GOT3 (cell line): ENCODE data around the gene NXN.

ENCODE experiments used
- DNase-seq: peaks from one replicate; lab custom pipeline; 2025; ENCODE audit warnings: mixed read lengths; lab: John Stamatoyannopoulos, UW

Gene NXN

DNA sequence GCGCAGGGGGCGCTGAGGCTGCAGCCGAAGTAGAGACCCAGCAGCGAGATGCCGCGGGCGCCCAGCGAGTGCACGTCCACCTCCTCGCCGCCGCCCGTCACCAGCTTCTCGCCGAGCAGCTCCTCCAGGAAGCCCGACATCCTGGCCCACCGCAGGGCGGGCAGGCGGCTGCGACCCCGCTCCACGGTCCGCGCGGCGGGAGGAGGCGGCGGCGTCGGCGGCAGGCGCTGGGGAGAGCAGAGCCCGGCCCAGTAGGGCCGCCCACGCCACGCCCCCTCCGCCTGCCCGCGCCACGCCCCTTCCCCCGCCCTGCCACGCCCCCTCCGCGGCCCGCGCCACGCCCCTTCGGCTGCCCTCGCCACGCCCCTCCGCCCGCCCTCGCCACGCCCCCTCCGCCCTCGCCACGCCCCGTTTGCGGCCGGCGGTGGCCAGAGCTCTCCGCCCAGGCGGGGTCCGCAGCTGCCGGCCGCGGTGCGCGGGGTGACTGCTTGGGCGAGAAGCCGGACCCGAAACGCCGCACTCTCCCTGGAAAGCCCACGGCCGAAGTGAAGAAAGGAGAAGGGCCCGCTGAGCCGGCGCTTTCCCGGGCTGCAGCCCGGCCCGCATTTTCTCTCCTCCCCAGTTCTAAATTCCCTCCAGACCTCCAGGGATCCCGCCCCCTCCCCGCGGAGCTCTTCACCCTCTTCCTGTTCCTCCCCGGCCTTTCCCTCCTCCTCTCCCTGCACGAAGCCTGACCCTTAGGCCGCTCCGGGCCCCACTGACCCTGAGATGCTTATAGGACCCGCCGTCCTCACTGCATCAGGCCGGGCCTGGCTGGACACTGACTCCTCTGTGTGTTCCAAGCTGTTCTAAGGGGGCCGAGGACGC is at the start of gene NXN:
Gene NXN, minus strand, starts transcription at position 238 of the 867 bp plus-strand sequence.
- peak; percentile 79 for DNase-seq

DNA sequence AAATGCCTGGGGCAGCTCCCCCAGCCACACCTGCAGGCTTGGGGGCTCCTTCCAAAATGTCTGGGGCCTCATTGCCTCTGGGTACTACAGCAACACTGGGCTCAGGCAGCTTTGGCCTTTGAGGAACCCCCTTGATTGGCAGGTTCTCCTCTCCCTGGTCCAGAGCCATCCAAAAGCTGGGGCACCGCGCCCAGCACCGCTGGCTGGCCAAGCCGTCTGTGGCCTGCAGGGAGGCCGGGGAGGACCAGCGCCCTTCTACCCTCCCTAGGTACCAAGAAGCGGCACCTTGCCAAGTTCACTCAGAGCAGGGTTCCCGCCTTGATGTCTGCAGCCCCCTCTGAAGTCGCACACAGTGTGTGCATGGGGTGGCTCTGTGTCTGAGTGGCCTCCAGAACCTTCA is 47.5 kb upstream of the NXN start:
- no peak for DNase-seq

DNA sequence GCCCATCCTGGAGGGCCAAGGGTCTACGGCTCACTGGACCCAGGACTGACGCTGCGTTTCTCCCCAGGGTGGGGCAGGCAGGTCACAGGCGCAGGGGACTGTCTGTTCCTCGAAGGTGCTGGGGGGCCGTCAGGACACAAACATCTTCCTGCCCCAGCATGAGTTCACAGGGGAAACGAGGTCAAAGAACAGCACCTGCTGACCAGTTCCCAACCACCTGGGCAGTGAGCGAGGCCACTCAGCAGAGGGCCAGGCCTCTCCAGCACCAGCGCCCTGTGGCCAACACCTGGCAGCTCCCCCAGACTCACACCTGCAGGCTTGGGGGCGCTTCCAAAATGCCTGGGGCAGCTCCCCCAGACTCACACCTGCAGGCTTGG is 47.0 kb upstream of the NXN start:
- DNase-seq, result no peak

DNA sequence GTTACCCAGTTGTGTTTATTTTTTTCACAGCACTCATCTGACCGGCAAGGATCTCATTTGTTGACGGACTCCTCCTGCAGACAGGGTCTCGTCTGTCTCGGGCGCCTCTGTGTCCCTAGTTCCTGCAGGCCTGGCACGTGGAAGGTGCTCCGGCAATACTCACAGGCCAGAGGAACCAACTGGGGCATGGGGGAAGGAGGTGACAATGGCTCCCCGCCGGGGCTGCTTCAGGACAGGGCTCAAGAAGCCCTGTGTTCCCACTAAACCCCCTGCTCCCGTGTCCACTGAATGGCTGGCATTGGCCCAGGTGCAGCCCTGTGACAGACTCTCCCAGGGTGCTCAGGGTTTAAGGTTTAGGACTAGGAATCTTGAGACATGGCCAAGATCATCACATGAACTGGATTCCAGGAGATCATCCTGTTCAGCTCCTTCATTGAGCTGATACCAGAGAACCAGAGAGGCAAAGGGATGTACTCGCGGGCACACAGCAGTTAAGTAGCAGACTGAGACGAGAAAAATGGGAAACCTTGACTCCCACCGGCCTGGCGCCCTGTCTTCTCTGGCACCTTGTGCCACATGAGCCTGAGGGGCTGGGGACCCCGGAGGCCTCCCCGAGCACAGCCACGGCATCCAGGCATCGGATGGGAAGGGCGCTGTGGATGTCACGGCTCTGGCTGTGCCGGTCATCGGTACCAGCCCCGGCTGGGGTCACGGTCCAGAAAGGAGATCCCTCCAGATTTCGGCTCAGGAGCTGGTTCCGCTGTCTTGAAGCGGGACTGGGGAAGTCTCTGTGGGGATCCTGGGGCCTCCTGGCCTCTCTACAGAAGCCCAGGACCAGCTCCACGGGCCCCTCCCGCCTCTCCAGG is 46.4 kb upstream of the NXN start:
- DNase-seq, result no peak

DNA sequence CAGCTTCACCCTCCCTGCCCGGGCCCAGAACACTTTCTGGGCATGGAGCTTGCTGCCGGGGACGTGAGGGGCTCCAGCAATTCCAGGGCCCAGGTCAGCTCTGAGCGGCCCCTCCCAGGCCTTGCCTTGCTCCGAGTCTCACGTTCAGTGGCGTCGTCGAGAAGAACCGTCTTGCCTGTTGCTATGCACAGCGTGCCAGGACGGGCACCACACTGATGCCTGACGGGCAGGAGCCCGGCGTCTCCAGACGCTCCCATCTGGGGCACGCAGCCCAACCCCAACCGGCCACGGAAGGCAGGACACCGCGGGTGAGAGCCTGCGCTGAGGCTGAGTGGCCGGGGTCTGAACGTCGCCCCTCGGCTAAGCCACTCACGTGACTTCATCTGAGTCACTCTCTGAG is 44.5 kb upstream of the NXN start:
- DNase-seq, result no peak

GRCh38 chr17:1022278-1023024 is 42.9 kb upstream of the NXN start:
- no peak for DNase-seq

DNA sequence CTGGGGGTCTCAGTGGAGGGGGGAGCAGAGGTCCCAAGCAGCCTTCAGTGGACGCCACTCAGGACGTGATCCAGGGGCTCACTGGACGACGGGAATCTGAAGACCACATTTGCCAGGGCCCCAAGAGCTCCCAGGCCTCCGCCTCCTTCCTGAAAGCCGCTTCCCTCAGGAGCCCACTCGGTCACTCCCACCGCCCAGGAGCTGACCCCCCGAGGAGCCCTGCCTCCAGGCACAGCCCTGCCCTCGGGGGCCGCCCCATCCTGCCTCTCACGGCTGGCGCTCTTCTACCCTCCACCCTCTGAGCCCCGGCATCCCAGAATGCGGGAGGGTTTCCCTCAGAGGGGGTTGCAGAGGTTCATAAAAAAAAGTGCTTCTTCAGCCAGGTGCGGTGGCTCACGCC is 41.6 kb upstream of the NXN start:
- no peak for DNase-seq

DNA sequence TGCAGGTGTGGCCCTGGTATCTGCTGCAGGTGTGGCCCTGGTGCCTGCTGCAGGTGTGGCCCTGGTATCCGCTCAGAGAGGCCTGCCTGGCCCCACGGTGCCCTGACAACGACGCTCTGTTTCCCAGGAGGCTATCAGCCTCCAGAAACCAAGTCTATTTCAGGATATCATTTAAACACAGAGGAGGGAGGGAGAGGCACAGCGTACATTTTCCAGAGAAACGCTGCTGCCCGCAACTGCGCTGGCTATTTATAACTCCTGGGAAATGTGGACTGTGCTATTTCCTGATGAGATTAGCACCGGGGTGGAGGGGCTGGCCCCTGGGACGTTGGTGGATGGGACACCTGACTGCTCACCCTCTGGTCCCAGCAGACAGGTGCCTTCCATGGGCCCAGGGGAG is 39.9 kb upstream of the NXN start:
- DNase-seq, result no peak

- no peak for DNase-seq
Measured at GRCh38 chr17:1018547-1018946, 39.0 kb upstream of the NXN start.

DNA sequence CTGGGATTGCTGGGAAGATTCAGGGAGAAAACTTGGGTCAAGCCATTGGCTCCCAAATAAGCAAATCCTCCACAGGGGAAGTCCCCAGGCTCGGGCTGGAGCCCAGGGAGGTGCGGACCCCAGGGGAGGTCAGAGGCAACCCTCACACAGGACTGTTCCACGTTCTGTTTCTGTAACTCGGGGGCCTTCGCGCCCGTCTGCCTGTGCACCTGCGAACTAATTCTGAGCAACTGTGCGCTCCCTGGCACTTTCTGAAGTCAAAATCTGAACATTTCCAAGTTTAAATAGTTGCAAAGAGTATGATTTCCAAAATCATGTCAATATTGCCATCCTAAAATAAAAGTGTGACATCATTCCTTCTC is 34.1 kb upstream of the NXN start:
- DNase-seq, result no peak

- DNase-seq, result no peak
Measured at GRCh38 chr17:1012823-1013728, 33.5 kb upstream of the NXN start.

DNA sequence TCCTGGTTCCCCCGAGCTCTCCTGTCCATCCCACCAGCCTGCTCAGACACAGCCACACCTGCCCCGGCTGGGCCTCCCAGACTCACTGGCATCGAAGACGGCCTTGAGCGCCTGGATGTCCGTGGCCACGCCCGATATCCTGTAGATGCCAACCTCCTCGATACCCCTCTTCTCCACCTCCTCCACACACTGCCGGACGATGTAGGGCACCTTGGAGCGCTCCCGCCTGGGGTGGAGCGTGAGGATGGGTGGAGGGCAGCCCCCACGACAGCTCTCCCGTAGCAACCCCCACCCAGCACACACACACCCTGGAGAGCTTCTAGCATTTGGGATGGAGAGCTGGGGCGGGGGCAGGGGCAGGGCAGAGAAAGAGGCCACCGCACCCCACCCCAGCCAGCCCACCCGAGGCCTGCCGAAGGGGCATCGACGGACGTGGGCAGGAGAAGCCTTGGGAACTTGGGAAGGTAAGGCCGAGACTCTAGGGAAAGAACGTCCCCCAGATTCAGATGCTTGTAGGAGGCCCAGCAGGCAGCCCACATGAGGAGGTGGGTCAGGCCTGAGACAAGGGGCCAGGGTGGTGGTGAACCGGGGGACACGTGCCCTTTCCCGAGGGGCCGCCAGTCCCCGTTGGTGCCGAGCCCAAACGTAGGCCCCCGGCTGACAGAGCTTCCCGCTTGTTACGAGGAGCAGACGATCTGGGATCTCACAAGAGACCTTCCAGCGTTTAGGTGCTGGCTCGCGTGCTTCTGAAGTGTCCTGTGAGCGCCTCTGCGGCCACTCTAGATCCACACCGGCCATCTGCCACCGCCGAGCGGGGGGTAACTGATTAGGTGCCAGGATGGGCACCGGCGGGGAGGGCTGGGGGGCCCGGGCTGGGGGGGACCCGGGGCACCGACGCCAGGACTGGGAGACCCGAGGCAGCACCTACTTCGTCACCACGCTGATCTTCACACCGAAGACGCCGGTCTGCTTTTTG is 32.5 kb upstream of the NXN start:
- no peak for DNase-seq

- no peak for DNase-seq
Measured at GRCh38 chr17:1011138-1011537, 31.6 kb upstream of the NXN start.

- no peak for DNase-seq
Measured at GRCh38 chr17:1010586-1010985, 31.0 kb upstream of the NXN start.

DNA sequence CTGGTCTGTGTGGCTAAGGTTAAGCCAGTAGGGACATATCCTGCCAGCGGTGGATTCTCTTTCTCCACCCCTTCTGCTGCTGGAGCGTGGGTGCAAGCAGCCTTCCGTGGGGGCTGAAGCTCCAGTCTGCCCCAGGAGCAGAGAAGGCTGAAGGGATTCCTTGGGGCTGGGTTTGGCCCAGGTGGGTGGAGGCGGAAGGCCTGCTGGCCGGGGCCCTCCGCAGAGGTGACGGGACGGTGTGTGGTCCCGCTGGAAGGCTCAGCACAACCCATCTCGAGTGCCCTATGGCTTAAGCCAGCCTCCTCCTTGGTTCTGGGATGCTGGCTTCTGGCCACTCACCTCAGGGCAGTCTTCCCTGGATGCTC is 30.5 kb upstream of the NXN start:
- DNase-seq, result no peak

GRCh38 chr17:1009229-1010085 is 29.9 kb upstream of the NXN start:
- no peak for DNase-seq

- no peak for DNase-seq
Measured at GRCh38 chr17:1008008-1008761, 28.6 kb upstream of the NXN start.

GRCh38 chr17:1007310-1008007 is 27.9 kb upstream of the NXN start:
- DNase-seq, result no peak
